GM20431 (cell line): ENCODE results near the gene UGT1A9.

Source experiments
- in situ Hi-C: fragments of 300-500 bp; cut with MseI, MboI; formaldehyde crosslinking; loops from one replicate; pipeline ENCODE4 v1.15.0; 2020; ENCODE audit warnings: low sequenced_read_pairs; ENCODE audit not compliant: unreplicated experiment

UGT1A9 gene

DNA sequence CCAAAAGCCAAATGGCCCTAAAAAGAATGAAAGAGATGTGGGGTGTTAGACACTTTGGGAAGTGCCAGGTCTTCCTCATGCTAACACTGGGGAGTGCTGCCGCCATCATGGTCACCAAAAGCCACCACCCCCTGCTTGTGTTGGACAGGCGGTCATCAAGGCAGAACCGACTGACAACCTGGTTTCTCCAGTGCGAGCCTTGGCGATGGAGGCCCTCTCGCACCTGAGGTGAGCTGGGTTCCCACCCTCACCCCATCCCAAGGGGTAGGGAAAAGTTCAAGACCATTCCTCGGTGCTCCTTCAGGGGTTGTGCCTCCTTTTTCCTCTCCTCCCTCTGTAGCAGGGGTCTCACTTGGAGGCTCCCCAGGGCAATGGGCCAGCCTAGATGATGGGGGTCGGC is 140.0 kb downstream of the UGT1A9 start:
- in situ Hi-C loops: no loop called here

GRCh38 chr2:233813236-233814055 is 141.7 kb downstream of the UGT1A9 start:
- in situ Hi-C loops: no loop called here

- in situ Hi-C loops: no loop called here
Measured at GRCh38 chr2:233814056-233814835, 142.5 kb downstream of the UGT1A9 start.

DNA sequence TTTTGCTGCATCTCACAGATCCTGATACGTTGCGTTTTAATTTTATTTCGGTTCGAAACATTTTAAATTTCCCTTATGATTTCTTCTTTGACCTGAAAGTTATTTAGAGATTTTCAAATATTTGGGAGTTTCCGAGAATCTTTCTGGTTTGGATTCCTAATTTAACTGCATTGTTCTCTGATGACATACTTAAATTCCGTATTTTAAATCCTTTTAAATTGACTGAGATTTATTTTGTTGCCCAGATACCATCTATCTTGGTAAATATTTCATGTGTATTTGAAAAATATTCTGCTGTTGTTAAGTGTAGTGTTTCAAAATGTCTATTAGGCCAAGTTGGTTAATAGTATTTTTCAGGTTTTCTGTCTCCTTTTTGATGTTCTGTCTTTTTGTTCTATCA is 144.2 kb downstream of the UGT1A9 start:
- in situ Hi-C loops: no loop called here

DNA sequence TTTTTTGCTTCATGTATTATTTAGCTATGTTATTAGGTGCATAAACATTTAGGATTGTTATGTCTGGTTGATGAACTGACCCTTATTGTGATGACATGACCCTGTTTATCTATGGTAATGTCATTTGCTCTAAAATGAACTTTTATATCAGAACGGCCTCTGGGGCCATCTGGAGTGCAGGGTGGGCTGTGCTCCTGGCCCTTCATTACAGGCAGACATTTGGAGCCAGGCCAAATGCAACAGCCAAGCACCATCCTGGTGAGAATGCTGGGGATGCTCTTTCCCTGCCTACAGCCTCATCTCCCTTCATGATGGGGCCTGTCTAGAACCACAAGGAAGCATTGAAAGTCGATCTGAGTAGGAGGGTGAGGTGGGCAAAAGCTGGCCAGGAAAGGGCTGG is 144.6 kb downstream of the UGT1A9 start:
- in situ Hi-C loops: no loop called here

- in situ Hi-C loops: no loop called here
Measured at GRCh38 chr2:233816771-233817170, 145.1 kb downstream of the UGT1A9 start.

GRCh38 chr2:233817361-233817911 is 145.7 kb downstream of the UGT1A9 start:
- in situ Hi-C loops: no loop called here

- in situ Hi-C loops: no loop called here
Measured at GRCh38 chr2:233817995-233818638, 146.4 kb downstream of the UGT1A9 start.

DNA sequence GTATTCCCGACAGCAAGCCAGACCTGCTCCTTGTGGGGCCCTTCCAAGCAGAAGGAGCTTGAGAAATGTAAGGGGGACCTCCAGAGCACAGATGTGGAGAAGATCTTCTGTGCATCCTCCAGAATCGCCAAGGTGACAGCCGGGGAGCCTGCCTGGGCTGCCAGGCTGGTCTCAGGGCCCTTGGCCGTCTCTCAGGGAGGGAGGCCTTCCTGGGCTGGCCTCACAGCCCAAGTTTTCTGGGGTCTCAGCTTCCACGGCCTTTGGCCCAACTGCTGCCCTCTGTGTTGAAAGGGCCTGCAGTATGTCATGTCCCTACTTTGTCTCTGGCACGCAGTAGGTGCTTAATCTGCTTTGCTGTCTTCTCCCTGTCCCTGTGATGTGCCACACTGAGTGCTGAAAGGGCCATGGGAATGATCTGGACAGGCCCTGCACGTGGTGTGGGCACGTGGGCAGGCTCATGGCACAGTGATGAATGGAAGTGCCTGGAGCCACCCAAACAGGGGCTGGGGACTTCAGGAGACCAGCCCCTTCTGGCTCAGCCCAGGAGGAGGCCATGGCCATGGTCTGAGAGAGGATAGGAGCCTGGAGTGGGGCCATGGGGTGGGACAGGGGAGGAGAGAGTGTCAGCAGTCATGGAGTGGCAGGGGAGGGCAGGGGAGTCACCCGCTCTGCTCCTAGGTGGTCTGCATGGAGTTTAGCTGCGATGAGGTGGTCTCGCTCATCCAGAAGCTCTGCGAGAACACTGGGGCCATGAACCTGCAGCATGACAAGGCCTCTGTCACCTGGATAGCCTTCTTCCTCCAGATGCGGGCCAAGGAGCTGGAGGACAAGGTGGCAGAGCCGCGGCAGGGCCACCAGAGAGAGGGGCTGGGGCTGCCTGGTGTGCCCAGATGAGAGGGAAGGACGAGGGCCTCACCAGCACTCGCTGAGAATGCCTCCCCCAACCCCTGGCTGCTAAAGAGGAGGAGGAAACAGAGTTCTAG is 147.2 kb downstream of the UGT1A9 start:
- in situ Hi-C loops: no loop called here

- in situ Hi-C loops: no loop called here
Measured at GRCh38 chr2:233819884-233820773, 148.4 kb downstream of the UGT1A9 start.

DNA sequence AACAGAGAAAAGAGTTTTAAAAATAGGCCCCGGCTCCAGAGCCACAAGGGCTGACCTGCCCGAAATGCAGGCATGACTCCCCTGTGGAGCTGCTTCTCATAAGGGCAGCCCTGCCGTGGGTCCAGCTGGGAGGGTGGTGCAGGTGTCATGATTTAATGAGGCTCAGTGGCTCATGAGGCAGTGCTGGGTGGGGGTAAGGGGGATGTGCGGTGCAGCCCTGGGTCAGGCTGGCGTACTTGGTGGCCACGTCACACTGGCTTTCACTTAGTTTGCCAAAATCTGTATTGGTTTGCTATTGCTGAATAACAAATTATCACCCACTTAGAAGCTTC is 149.0 kb downstream of the UGT1A9 start:
- in situ Hi-C loops: no loop called here

DNA sequence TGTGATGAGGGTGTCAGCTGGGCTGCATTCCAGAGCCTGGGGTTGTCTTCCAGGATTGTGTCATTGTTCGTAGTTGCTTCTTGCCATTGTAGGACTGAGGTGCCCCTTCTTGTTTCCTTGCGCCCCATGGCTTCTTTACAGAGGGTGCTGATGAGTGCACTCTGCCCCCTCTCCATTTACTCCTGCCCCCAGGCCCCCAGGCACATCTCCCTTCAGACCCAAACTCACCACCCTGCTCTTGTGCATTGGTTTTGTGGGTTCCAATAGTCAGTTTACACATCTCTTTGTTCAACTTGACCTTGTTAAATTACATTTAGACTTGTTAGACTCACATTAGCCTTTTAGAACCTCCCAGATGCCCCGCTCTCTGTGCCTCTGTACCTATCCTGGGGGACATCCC is 149.5 kb downstream of the UGT1A9 start:
- in situ Hi-C loops: no loop called here

DNA sequence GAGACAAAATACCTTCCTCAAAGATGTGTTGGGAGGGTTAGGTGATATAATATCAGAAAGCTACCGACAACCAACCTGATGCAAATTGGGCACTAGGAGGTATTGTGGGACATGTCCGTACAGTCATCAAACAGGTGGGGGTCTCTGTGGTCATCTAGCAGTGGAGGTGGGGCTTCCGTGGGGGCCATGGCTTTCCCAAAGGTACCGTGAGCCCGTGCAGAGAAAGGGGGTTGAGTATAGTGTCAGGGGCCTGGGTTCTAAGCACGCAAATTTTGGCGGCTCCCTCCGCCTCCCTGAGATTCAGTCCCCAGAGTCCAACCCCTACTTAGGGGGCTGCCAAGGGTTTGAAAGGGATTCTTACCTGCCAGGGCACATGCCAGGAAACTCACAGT is 150.0 kb downstream of the UGT1A9 start:
- in situ Hi-C loops: no loop called here

DNA sequence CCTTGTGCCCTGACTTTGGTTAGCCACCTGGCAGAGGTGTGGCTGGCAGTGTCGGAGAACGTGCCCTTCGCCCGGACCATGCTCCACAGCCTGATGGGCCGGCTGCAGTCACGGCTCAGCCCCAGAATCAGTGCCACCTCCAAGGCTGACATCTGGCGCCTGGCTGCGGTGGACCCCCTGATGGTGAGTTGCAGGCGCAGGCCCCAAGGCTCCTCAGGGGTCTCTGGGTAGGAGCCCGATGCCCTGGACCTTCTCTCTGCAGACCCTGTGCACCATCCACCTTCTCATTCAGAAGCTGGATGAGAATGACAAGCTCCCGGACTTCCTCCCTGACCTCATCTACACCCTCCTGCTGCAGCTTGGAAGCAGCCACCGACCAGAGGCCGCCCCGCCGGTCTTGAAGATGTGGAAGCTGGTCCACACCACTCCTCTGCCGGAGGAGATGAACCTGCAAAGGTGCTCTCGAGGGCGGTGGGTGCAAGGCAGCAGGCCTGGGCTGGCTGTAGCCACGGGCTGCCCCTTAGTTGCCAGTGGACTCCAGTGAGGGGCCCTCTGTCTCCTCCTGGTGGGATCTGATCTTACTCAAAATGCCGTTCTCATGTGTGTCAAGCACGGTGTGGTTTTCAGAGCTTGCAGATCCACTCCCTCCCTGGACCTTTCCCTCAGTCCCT is 150.5 kb downstream of the UGT1A9 start:
- in situ Hi-C loops: no loop called here
